ENCODE data around the gene STYK1.

STYK1 gene

GRCh38 chr12:10709808-10710207, 36.0 kb upstream of the STYK1 start:
- DNase-seq (ENCODE audit: low spot score), result no peak
- TF ChIP-seq CTCF (IDR thresholded peaks at IDR 0.05; ENCODE audit: extremely low read depth, insufficient read depth, missing control alignments), result no peak
- in situ Hi-C loops (cut with MboI; ENCODE audit: low pct_unique_long_range_greater_than_20kb, low sequenced_read_pairs, unreplicated experiment), result no loop called here

DNA sequence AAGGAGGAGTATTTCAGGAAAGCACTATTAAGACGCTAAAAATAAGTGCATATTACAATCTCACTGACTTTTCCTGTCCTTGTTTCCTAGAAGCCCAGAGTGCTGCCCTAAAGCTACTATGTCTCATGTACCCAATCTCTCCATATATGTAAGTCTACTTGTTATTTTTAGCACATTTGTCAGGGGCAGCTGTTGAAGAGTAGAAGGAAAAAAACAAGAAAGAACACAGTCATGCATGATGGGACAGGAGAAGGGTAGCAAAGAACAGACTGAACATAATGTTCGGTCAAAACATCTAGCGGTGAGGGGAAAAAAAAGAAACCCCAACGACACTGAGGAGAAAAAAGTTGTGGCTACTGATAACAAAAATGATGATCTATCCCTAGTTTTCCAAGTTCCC, 35.0 kb upstream of the STYK1 start:
- DNase-seq (ENCODE audit: low spot score), result no peak
- in situ Hi-C loops (cut with MboI; ENCODE audit: low pct_unique_long_range_greater_than_20kb, low sequenced_read_pairs, unreplicated experiment), result no loop called here
- TF ChIP-seq CTCF (IDR thresholded peaks at IDR 0.05; ENCODE audit: extremely low read depth, insufficient read depth, missing control alignments), result no peak

DNA sequence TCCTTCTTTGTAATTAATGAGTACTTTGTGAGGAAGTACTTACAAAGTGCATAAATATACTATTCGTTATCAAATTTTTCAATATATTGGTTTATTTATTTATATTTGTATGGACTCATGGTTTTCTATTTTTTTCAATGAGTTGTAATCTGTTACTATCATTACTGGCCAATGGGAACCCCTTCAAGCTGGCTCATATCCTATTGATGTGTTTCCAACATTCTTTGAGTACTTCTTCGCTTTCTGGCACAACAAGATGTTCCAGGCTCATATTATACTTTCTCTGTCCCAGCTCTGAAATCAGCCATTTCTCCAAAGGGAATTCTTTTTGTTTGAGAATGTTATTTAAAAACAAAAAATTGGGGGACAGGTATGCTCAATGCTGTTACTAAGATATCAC, 31.8 kb upstream of the STYK1 start:
- in situ Hi-C loops (cut with MboI; ENCODE audit: low pct_unique_long_range_greater_than_20kb, low sequenced_read_pairs, unreplicated experiment), result no loop called here
- DNase-seq (ENCODE audit: low spot score), result no peak
- TF ChIP-seq CTCF (IDR thresholded peaks at IDR 0.05; ENCODE audit: extremely low read depth, insufficient read depth, missing control alignments), result no peak

GRCh38 chr12:10701843-10702242, 28.0 kb upstream of the STYK1 start:
- DNase-seq (ENCODE audit: low spot score), result no peak
- no peak for TF ChIP-seq CTCF (IDR thresholded peaks at IDR 0.05; ENCODE audit: extremely low read depth, insufficient read depth, missing control alignments)
- in situ Hi-C loops (cut with MboI; ENCODE audit: low pct_unique_long_range_greater_than_20kb, low sequenced_read_pairs, unreplicated experiment), result no loop called here

GRCh38 chr12:10701131-10701681, 27.4 kb upstream of the STYK1 start:
- DNase-seq (ENCODE audit: low spot score), result no peak
- in situ Hi-C loops (cut with MboI; ENCODE audit: low pct_unique_long_range_greater_than_20kb, low sequenced_read_pairs, unreplicated experiment), result no loop called here
- no peak for TF ChIP-seq CTCF (IDR thresholded peaks at IDR 0.05; ENCODE audit: extremely low read depth, insufficient read depth, missing control alignments)

GRCh38 chr12:10700581-10700980, 26.7 kb upstream of the STYK1 start:
- TF ChIP-seq CTCF (IDR thresholded peaks at IDR 0.05; ENCODE audit: extremely low read depth, insufficient read depth, missing control alignments), result no peak
- DNase-seq (ENCODE audit: low spot score), result no peak
- in situ Hi-C loops (cut with MboI; ENCODE audit: low pct_unique_long_range_greater_than_20kb, low sequenced_read_pairs, unreplicated experiment), result no loop called here

DNA sequence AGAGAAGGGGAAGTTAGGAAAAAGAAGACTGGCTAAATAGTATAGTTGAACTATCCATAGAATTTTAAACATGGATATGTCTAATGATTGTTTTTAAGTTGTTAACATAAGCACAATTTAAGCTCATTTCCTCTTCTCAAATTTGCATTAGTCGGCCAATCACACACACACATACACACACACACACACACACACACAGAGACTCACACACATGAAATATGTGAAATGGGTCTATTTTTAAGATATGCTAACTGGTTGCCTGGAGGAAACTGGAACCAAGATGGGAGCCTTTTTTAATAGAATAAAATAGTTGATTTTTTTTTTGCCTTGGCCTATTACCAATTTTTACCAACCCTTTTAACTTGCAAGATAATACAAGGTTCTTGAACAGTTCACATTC, 24.0 kb upstream of the STYK1 start:
- in situ Hi-C loops (cut with MboI; ENCODE audit: low pct_unique_long_range_greater_than_20kb, low sequenced_read_pairs, unreplicated experiment), result no loop called here
- TF ChIP-seq CTCF (IDR thresholded peaks at IDR 0.05; ENCODE audit: extremely low read depth, insufficient read depth, missing control alignments), result no peak

More for the DNA sequence above, 24.0 kb upstream of the STYK1 start:
- no peak for DNase-seq (ENCODE audit: low spot score)

Data from GM13977 (cell line).